Astrocyte (in vitro differentiated cells and primary cell): Measurements from ENCODE around the gene SMR3B.

Source experiments
- CTCF ChIP-seq: IDR thresholded peaks from 2 replicates; pipeline ENCODE4 v1.5.1; 2011; ENCODE audit warnings: low read depth, mild to moderate bottlenecking, inconsistent platforms, low read length, moderate library complexity; ENCODE audit not compliant: insufficient read depth
- EZH2 ChIP-seq: IDR thresholded peaks from 2 replicates; pipeline ENCODE4 v1.6.1; 2012; ENCODE audit warnings: mild to moderate bottlenecking, low read length, inconsistent platforms; ENCODE audit not compliant: insufficient read depth

DNA sequence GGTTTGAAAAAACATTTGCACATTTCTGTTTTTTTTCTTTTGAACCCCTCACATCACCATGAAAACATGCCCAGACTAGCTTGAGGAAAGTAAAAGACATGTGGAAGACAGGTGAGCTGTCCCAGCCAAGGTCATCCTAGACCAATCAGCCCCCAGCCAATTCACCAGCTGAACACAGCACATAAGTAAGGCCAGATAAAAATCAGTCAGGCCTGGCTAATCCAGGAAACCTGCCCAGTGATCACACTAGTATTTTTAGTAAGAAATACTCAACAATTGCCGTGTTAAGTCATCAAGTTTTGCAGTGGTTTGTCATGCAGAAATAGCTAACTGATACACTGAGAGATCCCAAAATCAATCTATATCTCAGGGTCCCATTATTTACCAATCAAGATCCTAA lies 26.7 kb upstream of the SMR3B start:
- TF ChIP-seq CTCF (no peak), EZH2 (no peak)
